Ramos (cell line): ENCODE results near the gene RABAC1.

Experiments used
- in situ Hi-C: fragments of 300-500 bp; cut with MboI; formaldehyde crosslinking; loops from one replicate; pipeline ENCODE4 v1.14.3; 2022; ENCODE audit warnings: low sequenced_read_pairs; ENCODE audit not compliant: unreplicated experiment

The RABAC1 gene

DNA sequence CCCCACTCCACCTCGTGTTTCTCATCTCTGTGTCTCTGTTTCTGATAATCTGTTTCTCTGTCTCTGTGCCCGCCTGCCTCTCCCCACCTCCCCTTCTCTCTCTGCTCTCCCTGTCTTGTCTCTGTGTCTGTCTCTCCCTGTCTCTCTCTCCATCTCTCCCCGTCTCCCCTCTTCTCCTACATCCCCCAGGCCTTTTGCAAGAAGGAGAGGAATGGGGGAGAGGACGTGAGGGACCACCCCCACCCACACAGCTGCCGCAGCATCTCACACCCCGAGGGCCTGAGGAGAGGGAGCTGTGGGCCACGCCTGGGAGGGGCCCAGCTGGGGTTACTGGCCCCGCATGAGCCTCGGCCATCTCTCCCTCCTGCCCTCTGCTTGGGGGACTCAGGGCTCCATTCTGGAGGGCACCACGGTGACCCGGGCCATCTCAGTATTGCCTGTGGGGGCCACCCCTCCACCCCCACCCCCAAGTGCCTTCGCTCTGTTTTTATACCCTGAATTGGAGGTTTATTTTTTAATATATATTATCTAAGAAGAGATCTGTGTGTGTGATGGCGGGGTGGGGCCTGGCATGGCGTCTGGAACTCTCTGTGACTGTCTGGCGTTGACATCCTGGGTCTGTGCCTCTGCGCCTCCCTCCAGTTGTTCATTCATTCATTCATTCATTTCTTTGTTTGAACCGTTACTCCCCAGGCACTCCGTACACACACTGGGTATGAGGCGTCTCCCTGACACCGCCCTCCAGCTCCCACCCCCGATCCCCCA lies 52.0 kb downstream of the RABAC1 start:
- in situ Hi-C loops, result no loop called here
